ENCODE measurements around the gene ZNF385B.

- TF ChIP-seq, protein P1, sequence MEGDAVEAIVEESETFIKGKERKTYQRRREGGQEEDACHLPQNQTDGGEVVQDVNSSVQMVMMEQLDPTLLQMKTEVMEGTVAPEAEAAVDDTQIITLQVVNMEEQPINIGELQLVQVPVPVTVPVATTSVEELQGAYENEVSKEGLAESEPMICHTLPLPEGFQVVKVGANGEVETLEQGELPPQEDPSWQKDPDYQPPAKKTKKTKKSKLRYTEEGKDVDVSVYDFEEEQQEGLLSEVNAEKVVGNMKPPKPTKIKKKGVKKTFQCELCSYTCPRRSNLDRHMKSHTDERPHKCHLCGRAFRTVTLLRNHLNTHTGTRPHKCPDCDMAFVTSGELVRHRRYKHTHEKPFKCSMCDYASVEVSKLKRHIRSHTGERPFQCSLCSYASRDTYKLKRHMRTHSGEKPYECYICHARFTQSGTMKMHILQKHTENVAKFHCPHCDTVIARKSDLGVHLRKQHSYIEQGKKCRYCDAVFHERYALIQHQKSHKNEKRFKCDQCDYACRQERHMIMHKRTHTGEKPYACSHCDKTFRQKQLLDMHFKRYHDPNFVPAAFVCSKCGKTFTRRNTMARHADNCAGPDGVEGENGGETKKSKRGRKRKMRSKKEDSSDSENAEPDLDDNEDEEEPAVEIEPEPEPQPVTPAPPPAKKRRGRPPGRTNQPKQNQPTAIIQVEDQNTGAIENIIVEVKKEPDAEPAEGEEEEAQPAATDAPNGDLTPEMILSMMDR (IDR thresholded peaks at IDR 0.05): no peak
- no peak for TF ChIP-seq POLR2A (IDR thresholded peaks at IDR 0.05)
Observed at GRCh38 chr2:179403624-179404023, 457.8 kb downstream of the ZNF385B start.

Measured in uterus (tissue), 2 donors.